Cardiac fibroblast (primary cell): ENCODE data around the gene DNAJC15.

Experiments used
- DNase-seq, 2 donors: peaks; one replicate each; pipeline versions ENCODE4 v3.0.0 to v3.0.0-alpha.2; 2010; ENCODE audit warnings: low read depth in 2 of 2
- H3K4me3 ChIP-seq, 2 donors: replicated peaks in 1 of 2; 1 replicate in 1 of 2; 2 replicates in 1 of 2; pipeline ENCODE4 v1.5.1; 2011; ENCODE audit warnings: low read depth in 2 of 2, low read length in 2 of 2, mild to moderate bottlenecking in 2 of 2, moderate library complexity in 1 of 2
- TF ChIP-seq, protein P1 (sequence below): IDR thresholded peaks from one replicate; pipeline ENCODE4 v1.5.1; 2011; ENCODE audit warnings: low read depth, mild to moderate bottlenecking, low read length, inconsistent platforms

The DNAJC15 gene

DNA sequence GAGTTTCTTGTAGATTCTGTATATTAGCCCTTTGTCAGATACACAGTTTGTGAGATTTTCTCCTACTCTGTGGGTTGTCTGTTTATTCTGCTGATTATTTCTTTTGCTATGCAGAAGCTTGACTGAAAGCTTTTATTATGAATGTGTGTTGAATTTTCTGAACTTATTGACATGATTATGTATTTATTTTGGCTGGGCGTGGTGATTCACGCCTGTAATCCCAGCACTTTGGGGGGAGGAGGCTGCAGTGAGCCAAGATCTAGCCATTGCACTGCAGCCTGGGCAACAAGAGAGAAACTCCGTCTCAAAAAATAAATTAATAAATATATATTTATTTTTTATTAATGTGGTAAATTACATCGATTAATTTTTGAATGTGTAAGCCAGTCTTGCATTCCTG, 78.9 kb downstream of the DNAJC15 start:
- no peak for DNase-seq
- H3K4me3 ChIP-seq: no peak overlapping the region
- TF ChIP-seq, protein P1, sequence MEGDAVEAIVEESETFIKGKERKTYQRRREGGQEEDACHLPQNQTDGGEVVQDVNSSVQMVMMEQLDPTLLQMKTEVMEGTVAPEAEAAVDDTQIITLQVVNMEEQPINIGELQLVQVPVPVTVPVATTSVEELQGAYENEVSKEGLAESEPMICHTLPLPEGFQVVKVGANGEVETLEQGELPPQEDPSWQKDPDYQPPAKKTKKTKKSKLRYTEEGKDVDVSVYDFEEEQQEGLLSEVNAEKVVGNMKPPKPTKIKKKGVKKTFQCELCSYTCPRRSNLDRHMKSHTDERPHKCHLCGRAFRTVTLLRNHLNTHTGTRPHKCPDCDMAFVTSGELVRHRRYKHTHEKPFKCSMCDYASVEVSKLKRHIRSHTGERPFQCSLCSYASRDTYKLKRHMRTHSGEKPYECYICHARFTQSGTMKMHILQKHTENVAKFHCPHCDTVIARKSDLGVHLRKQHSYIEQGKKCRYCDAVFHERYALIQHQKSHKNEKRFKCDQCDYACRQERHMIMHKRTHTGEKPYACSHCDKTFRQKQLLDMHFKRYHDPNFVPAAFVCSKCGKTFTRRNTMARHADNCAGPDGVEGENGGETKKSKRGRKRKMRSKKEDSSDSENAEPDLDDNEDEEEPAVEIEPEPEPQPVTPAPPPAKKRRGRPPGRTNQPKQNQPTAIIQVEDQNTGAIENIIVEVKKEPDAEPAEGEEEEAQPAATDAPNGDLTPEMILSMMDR: no peak

DNA sequence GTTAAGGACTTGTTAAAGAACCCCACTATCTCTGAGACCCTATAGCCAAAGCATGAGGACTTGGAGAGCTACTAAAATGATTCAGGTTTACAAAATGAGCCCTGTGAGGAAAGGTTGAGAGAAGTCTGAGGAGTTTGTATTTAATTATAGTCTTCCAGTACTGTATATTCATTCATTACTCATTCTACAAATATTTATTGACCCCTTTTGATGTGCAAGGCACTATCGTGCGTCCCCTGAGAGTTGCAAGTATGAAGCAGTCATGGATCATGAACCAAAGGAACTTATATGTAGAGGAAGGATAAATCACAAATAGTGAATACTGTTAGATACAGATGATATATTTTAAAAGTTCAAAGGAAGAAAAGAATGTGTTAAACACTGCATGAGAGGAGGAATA, 84.4 kb downstream of the DNAJC15 start:
- H3K4me3 ChIP-seq: no peak overlapping the region
- peak in 1 of 2 donors; percentile 69 for DNase-seq
- TF ChIP-seq, protein P1: no peak

DNA sequence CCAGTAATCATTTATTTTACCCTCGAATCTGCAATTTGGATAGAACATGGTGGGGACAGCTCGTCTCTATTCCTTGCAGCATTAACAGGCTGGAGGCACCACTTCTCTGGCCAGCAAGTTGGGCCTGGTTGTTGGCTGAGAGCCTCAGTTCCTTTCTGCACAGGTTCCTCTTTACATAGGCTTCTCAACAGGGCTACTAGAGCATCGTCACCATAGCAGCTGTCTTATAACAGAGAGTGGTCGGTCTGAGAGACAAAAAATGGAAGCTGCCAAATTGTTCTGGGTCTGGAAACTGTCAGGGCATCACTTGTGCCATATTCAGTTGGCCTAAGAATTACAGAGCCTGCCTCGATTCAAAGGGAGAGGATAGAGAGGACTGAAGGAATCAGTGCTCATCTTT, 86.7 kb downstream of the DNAJC15 start:
- no peak for DNase-seq
- TF ChIP-seq, protein P1: no peak
- no peak overlapping the region for H3K4me3 ChIP-seq

DNA sequence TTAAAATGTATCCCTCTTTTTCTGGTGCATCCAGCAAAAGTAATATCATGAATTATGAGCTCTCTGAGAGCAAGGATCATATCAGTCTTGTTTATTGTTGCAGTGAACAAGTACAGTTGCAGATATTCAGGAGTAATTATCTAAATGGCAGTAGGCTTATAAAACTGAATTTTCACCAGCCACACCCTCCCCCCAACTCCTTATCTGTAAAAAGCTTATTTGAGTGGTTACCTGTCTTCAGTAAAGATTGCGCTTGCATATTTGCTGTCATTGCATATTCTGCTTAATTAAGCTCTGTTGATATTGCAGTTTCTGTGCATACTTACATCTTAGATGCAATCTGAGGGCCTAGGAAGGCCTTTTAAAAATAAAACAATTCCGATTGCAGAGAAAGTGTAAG, 87.3 kb downstream of the DNAJC15 start:
- DNase-seq: no peak
- no peak overlapping the region for H3K4me3 ChIP-seq
- TF ChIP-seq, protein P1: no peak

DNA sequence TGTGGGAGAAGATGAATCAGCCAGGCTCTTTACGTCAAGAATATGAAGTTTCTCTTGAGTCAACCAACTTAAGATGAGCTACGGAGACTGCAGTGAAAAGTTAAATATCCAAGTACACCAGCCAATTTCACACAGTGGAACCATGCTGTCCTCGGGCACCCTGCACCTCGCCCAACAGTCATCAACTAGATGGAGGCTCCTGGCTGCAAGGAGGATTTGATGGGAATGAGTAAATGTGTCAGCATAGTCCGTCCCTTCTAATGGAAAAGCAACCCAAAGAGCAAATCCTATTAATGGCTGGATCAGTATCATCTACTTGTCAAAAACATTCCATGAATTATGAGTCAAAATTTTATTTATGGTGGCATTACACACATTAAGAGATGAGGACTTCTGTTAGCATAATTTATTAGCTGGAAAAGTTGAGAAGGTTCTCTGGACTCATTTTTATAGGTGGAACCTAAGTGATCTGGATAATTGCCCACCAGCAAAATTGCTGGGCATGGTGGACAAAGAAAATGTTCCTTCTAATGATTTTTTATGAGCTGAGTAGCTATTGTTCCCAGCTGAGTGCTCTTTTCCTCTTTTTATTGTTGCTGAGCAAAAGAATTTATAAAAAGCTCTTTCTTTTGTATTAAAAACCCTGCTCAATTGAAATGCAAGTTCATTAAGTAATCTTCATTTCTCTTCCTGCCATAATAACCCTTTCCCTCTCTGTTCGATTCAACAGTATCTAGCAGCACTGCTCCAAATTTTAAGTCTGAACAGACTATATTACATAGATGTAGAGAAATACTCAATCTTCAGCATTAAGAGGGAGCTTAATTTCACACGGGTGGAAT, 88.4 kb downstream of the DNAJC15 start:
- TF ChIP-seq, protein P1: no peak
- no peak for DNase-seq

DNA sequence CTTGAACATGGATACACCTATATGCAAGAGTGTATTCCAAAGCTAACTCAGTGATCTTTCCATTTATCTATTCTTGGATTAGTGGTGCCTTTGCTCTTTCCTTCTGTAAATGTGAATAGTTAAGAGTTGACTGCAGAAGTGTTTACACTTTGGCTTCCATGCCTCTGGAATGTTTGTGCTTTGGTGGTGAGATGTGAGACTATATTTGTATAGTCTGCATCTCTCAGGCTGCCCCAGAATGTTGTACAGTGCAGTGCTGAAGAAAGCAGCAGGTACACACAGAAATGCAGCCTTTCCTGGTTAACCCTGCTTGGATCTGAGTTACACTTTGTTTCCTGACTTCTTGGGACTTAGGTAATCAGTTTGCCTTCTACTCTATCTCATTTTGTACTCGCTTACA, 90.2 kb downstream of the DNAJC15 start:
- no peak for DNase-seq
- H3K4me3 ChIP-seq: no peak overlapping the region
- TF ChIP-seq, protein P1: no peak

More for the DNA sequence above, 88.4 kb downstream of the DNAJC15 start:
- H3K4me3 ChIP-seq: no peak overlapping the region

DNA sequence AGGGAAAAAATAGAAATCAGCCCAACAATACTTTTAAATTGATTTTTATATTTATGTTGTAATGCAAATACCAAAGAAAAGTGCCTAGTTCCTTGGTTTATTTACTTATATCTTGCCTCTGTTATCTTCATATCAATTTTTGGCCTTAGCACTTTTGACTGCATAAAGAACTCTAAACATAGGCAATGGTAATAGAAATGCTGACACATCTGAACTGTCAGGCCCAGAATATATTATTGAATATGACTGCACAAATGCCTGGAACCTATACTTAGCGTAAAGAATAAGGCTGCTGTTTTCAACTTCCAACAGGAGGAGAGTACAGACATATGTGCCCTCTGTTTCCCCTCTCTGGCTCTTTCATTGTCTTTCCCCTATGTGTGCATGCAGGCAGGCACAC, 91.1 kb downstream of the DNAJC15 start:
- DNase-seq: no peak
- H3K4me3 ChIP-seq: no peak overlapping the region
- TF ChIP-seq, protein P1: no peak
